K562 (cell line): ENCODE results near the gene RAB25. TPM values are rescaled to one million over a fixed set of nuclear protein-coding genes. Genes with fewer than 3 reads are reported as not detected.

Experiments used
- ARNT ChIP-seq, 2 experiments: fragments of 450-650 bp; IDR thresholded peaks; 2 replicates each; pipeline ENCODE4 v1.6.1; 2016; ENCODE audit warnings: mild to moderate bottlenecking in 1 of 2
- ATF6 ChIP-seq: sonication (generic); formaldehyde crosslinking; IDR thresholded peaks from 2 replicates; pipeline ENCODE4 v1.4.0; 2020; ENCODE audit warnings: mild to moderate bottlenecking, missing genetic modification reagents
- CAMTA2 ChIP-seq: fragments of 250-450 bp; sonication (Bioruptor Pico); conservative IDR thresholded peaks from 2 replicates; pipeline ENCODE4 v1.5.1; 2022
- FUS ChIP-seq: fragments of 200-400 bp; formaldehyde crosslinking; optimal IDR thresholded peaks from 2 replicates; pipeline ENCODE3; 2017; ENCODE audit warnings: low read depth, low read length
- GABPA ChIP-seq: fragments of 200-800 bp; sonication (Bioruptor generic); conservative IDR thresholded peaks from 2 replicates; pipeline ENCODE4 v1.6.1; 2016; ENCODE audit warnings: low read depth, missing genetic modification characterization, missing compliant biosample characterization
- GATAD2B ChIP-seq: fragments of 450-650 bp; IDR thresholded peaks from 2 replicates; pipeline ENCODE4 v1.6.1; 2017; ENCODE audit warnings: mild to moderate bottlenecking, borderline replicate concordance
- HINFP ChIP-seq: fragments of 450-650 bp; conservative IDR thresholded peaks from 2 replicates; pipeline ENCODE4 v1.6.1; 2016; ENCODE audit warnings: missing genetic modification characterization, low read depth, mild to moderate bottlenecking, control low read depth, missing compliant biosample characterization
- HNRNPLL ChIP-seq: fragments of 200-400 bp; formaldehyde crosslinking; IDR thresholded peaks from 2 replicates; pipeline ENCODE4 v1.6.1; 2017; ENCODE audit warnings: low read length, low read depth, mild to moderate bottlenecking; ENCODE audit not compliant: poor library complexity, severe bottlenecking
- IRF2 ChIP-seq: sonication (generic); formaldehyde crosslinking; IDR thresholded peaks from 2 replicates; pipeline ENCODE4 v1.8.1; 2022; ENCODE audit warnings: mild to moderate bottlenecking, missing genetic modification reagents
- LEF1 ChIP-seq: fragments of 450-650 bp; IDR thresholded peaks from 2 replicates; pipeline ENCODE4 v1.6.1; 2016; ENCODE audit warnings: mild to moderate bottlenecking
- MCM7 ChIP-seq, 2 experiments: fragments of 450-650 bp; IDR thresholded peaks; 2 replicates each; pipeline ENCODE4 v1.6.1; 2016 to 2018
- POLR2B ChIP-seq: fragments of 450-650 bp; IDR thresholded peaks from 2 replicates; pipeline ENCODE4 v1.6.1; 2018; ENCODE audit warnings: low read depth; ENCODE audit not compliant: partially characterized antibody
- PREB ChIP-seq: sonication (generic); formaldehyde crosslinking; IDR thresholded peaks from 2 replicates; pipeline ENCODE4 v1.8.1; 2023; ENCODE audit warnings: mild to moderate bottlenecking, missing genetic modification reagents
- RAD51 ChIP-seq: fragments of 450-650 bp; IDR thresholded peaks from 2 replicates; pipeline ENCODE4 v1.7.1; 2016; ENCODE audit warnings: low read depth, mild to moderate bottlenecking, borderline replicate concordance
- SMAD3 ChIP-seq: fragments of 450-650 bp; formaldehyde crosslinking; conservative IDR thresholded peaks from 2 replicates; pipeline ENCODE4 v1.4.0; 2020; ENCODE audit warnings: mild to moderate bottlenecking
- SP1 ChIP-seq: sonication (generic); formaldehyde crosslinking; IDR thresholded peaks from 2 replicates; pipeline ENCODE4 v1.8.1; 2022; ENCODE audit warnings: mild to moderate bottlenecking, missing genetic modification reagents
- SP2 ChIP-seq: IDR thresholded peaks from 2 replicates; pipeline ENCODE4 v1.6.1; 2011; ENCODE audit warnings: mild to moderate bottlenecking, low read depth, low read length, moderate library complexity; ENCODE audit not compliant: poor library complexity, severe bottlenecking; ENCODE audit errors: extremely low read depth
- TRIM24 ChIP-seq, 2 experiments: fragments of 450-650 bp; IDR thresholded peaks; 2 replicates each; pipeline ENCODE4 v1.6.1; 2016
- ZNF197 ChIP-seq: fragments of 200-800 bp; sonication (Bioruptor generic); IDR thresholded peaks from 2 replicates; pipeline ENCODE4 v1.6.1; 2016; ENCODE audit warnings: low read depth, missing genetic modification characterization, missing compliant biosample characterization
- ZNF77 ChIP-seq: fragments of 250-450 bp; sonication (Bioruptor Pico); IDR thresholded peaks from 2 replicates; pipeline ENCODE4 v1.5.0; 2020
- ZZZ3 ChIP-seq: fragments of 450-650 bp; IDR thresholded peaks from 2 replicates; pipeline ENCODE4 v1.6.1; 2016; ENCODE audit warnings: antibody characterized with exemption, mild to moderate bottlenecking, moderate library complexity
- polyA plus RNA-seq, 8 experiments: library from polyadenylated mRNA; depleted of rRNA in 4 of 8; stranded (reverse) in 5 of 8; unstranded in 3 of 8; fragments of >200 nt; fragmentation: Nextera tagmentation in 2 of 8; fragmentation: Illumina TruSeq in 1 of 8; extraction: Ambion mirVana in 2 of 8; extraction: Trizol in 1 of 8; gene quantifications; 2 replicates each; pipeline versions ENCODE4 v1.2.1 to v1.2.3, GENCODE V29; 2011 to 2014; ENCODE audit warnings: inconsistent platforms in 1 of 8, missing spikeins in 1 of 8
- total RNA-seq, 7 experiments: library from RNA; depleted of rRNA in 6 of 7; stranded (reverse); fragments of >200 nt in 6 of 7; fragmentation: Illumina TruSeq in 2 of 7; extraction: Trizol in 2 of 7; gene quantifications; 2 replicates each; pipeline versions ENCODE4 v1.2.1 to v1.2.3, GENCODE V29; 2011 to 2021; ENCODE audit warnings: low replicate concordance in 1 of 7
- TF ChIP-seq, protein P1 (sequence below): fragments of 250-450 bp; sonication (Bioruptor Pico); IDR thresholded peaks from 2 replicates; pipeline ENCODE4 v1.5.0; 2022; ENCODE audit warnings: mild to moderate bottlenecking

The RAB25 gene
- total and polyA plus RNA-seq, 9 of the 15 experiments (the other 6 are each of a cell fraction or from before 2014, with no cell fraction given), result 0.10 to 0.27 (median 0.13) TPM; not detected in 6

DNA sequence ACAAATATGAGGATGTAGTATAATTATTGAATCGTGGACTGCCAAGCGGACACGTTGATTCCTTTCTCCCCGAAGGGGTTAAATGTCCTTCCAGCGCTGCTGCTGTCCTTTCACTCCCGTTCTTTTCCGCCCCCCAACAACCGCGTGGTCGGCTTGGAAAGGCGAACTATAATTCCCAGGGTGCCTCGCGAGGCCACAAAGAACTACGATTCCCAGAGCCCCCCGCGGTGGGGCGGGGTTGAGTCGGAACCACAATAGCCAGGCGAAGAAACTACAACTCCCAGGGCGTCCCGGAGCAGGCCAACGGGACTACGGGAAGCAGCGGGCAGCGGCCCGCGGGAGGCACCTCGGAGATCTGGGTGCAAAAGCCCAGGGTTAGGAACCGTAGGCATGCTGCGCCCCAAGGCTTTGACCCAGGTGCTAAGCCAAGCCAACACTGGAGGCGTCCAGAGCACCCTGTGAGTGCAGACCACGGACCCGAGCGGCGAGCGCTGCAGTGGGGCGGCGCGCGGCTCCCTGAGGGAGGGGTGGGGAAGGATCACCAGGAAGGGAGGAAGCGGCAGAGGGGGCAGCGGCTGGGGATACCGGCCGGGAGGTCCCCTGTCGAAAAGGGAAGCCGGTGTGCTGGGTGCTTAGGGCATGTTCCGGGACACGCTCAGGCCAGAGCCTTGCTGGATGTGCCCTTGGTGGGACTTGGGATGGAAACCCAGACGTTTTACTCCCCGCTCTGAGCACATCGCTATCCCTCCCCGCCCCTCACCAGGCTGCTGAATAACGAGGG lies 6.3 kb upstream of the RAB25 start, which contains the start of gene LAMTOR2 (continued):
- no peak for TF ChIP-seq GATAD2B
- TF ChIP-seq ZNF77 (CRISPR knock-in tag), result no peak
- no peak for TF ChIP-seq FUS
- no peak for TF ChIP-seq HNRNPLL
- peak; percentile 97 for TF ChIP-seq SP1 (CRISPR knock-in tag)
- no peak; the same call in 1 of the 2 replicates for TF ChIP-seq ATF6 (CRISPR knock-in tag)
- TF ChIP-seq PREB (CRISPR knock-in tag), result no peak
- no peak for TF ChIP-seq MCM7 (IDR thresholded peaks at IDR 0.05)
- TF ChIP-seq GABPA (tag), result peak; percentile 84
- peak; percentile 60; the same call in 1 of the 2 replicates for TF ChIP-seq LEF1
- TF ChIP-seq, protein P1, sequence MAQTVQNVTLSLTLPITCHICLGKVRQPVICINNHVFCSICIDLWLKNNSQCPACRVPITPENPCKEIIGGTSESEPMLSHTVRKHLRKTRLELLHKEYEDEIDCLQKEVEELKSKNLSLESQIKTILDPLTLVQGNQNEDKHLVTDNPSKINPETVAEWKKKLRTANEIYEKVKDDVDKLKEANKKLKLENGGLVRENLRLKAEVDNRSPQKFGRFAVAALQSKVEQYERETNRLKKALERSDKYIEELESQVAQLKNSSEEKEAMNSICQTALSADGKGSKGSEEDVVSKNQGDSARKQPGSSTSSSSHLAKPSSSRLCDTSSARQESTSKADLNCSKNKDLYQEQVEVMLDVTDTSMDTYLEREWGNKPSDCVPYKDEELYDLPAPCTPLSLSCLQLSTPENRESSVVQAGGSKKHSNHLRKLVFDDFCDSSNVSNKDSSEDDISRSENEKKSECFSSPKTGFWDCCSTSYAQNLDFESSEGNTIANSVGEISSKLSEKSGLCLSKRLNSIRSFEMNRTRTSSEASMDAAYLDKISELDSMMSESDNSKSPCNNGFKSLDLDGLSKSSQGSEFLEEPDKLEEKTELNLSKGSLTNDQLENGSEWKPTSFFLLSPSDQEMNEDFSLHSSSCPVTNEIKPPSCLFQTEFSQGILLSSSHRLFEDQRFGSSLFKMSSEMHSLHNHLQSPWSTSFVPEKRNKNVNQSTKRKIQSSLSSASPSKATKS (CRISPR knock-in tag), result no peak
- no peak; the same call in 1 of the 2 replicates for TF ChIP-seq SMAD3 (CRISPR knock-in tag)
- TF ChIP-seq RAD51, result 0 out of 2 replicates have a peak, but pooled peaks have one; percentile 24
- no peak; the same call in 1 of the 2 replicates for TF ChIP-seq HINFP (tag)
- TF ChIP-seq ZZZ3, result no peak
- no peak for TF ChIP-seq SP2
- 0 out of 4 replicates have a peak, but pooled peaks have one; percentile 62 to 69 for TF ChIP-seq ARNT (IDR thresholded peaks at IDR 0.05)
- peak; percentile 87 for TF ChIP-seq ZNF197 (CRISPR knock-in tag)
- TF ChIP-seq POLR2B, result no peak
- TF ChIP-seq TRIM24 (IDR thresholded peaks at IDR 0.05), result no peak
- TF ChIP-seq CAMTA2 (CRISPR knock-in tag), result no peak
- TF ChIP-seq IRF2, result no peak
